K562 (cell line): ENCODE data around the gene MAPK8IP2. TPM values are rescaled to one million over a fixed set of nuclear protein-coding genes. Genes with fewer than 3 reads are reported as not detected.
A peak's percentile ranks its signal among the peaks of the same experiment; 100 is the strongest.

Experiments
- E4F1 ChIP-seq: fragments of 250-450 bp; sonication (Bioruptor Pico); IDR thresholded peaks from 2 replicates; pipeline ENCODE4 v1.5.0; 2021; ENCODE audit warnings: mild to moderate bottlenecking, borderline replicate concordance
- ELF1 ChIP-seq: fragments of 200-800 bp; sonication (Bioruptor generic); IDR thresholded peaks from 2 replicates; pipeline ENCODE4 v1.6.1; 2016; ENCODE audit warnings: missing genetic modification characterization, missing compliant biosample characterization
- ESRRA ChIP-seq: fragments of 450-650 bp; IDR thresholded peaks from 2 replicates; pipeline ENCODE4 v1.6.1; 2014; ENCODE audit warnings: low read depth, mild to moderate bottlenecking, moderate library complexity, borderline replicate concordance
- KLF10 ChIP-seq: fragments of 250-450 bp; sonication (Bioruptor Pico); IDR thresholded peaks from 2 replicates; pipeline ENCODE4 v1.6.1; 2021; ENCODE audit warnings: matching md5 sums
- L3MBTL2 ChIP-seq: fragments of 450-650 bp; IDR thresholded peaks from 2 replicates; pipeline ENCODE4 v1.6.1; 2016; ENCODE audit warnings: mild to moderate bottlenecking, moderate library complexity
- NR4A1 ChIP-seq, 2 experiments: fragments of 250-450 bp in 1 of 2; fragments of 450-650 bp in 1 of 2; sonication (Bioruptor Pico) in 1 of 2; IDR thresholded peaks; 2 replicates each; pipeline versions ENCODE4 v1.4.0 to v1.6.1; 2016 to 2020; ENCODE audit warnings: mild to moderate bottlenecking in 2 of 2, missing compliant biosample characterization in 1 of 2, missing genetic modification characterization in 1 of 2, moderate library complexity in 1 of 2
- PBX2 ChIP-seq, 2 experiments: IDR thresholded peaks in 1 of 2; conservative IDR thresholded peaks in 1 of 2; 2 replicates each; pipeline ENCODE4 v1.6.1; 2016; ENCODE audit warnings: low read depth in 2 of 2, mild to moderate bottlenecking in 1 of 2, missing compliant biosample characterization in 1 of 2, missing genetic modification characterization in 1 of 2, moderate library complexity in 1 of 2
- PHF8 ChIP-seq: fragments of 200-600 bp; sonication (generic); IDR thresholded peaks from 2 replicates; pipeline ENCODE4 v1.6.1; 2012; ENCODE audit warnings: mixed run types, mild to moderate bottlenecking, inconsistent platforms, low read length, moderate library complexity, borderline replicate concordance
- PRDM10 ChIP-seq: fragments of 450-650 bp; IDR thresholded peaks from 2 replicates; pipeline ENCODE4 v1.6.1; 2018; ENCODE audit not compliant: partially characterized antibody
- RAD21 ChIP-seq, 2 experiments: fragments of 250-450 bp in 1 of 2; fragments of 450-650 bp in 1 of 2; sonication (Bioruptor Pico) in 1 of 2; formaldehyde crosslinking in 1 of 2; IDR thresholded peaks in 1 of 2; conservative IDR thresholded peaks in 1 of 2; 2 replicates each; pipeline versions ENCODE4 v1.4.0 to v1.8.0; 2020 to 2022; ENCODE audit warnings: mild to moderate bottlenecking in 2 of 2, moderate library complexity in 1 of 2
- SREBF2 ChIP-seq: sonication (generic); formaldehyde crosslinking; IDR thresholded peaks from 2 replicates; pipeline ENCODE4 v1.4.0; 2020; ENCODE audit warnings: mild to moderate bottlenecking, missing genetic modification reagents
- SUPT5H ChIP-seq: fragments of 450-650 bp; IDR thresholded peaks from 2 replicates; pipeline ENCODE4 v1.6.1; 2016
- THRA ChIP-seq: fragments of 450-650 bp; IDR thresholded peaks from 2 replicates; pipeline ENCODE4 v1.6.1; 2017; ENCODE audit warnings: mild to moderate bottlenecking, moderate library complexity
- ZFX ChIP-seq: sonication (generic); formaldehyde crosslinking; IDR thresholded peaks from 2 replicates; pipeline ENCODE4 v1.8.0; 2022; ENCODE audit warnings: mild to moderate bottlenecking, missing genetic modification reagents, moderate library complexity
- ZNF644 ChIP-seq: fragments of 200-800 bp; sonication (Bioruptor generic); IDR thresholded peaks from 2 replicates; pipeline ENCODE4 v1.6.1; 2016; ENCODE audit warnings: low read depth, missing genetic modification characterization, missing compliant biosample characterization
- polyA plus RNA-seq, 8 experiments: library from polyadenylated mRNA; depleted of rRNA in 4 of 8; stranded (reverse) in 5 of 8; unstranded in 3 of 8; fragments of >200 nt; fragmentation: Nextera tagmentation in 2 of 8; fragmentation: Illumina TruSeq in 1 of 8; extraction: Ambion mirVana in 2 of 8; extraction: Trizol in 1 of 8; gene quantifications; 2 replicates each; pipeline versions ENCODE4 v1.2.1 to v1.2.3, GENCODE V29; 2011 to 2014; ENCODE audit warnings: inconsistent platforms in 1 of 8, missing spikeins in 1 of 8
- total RNA-seq, 7 experiments: library from RNA; depleted of rRNA in 6 of 7; stranded (reverse); fragments of >200 nt in 6 of 7; fragmentation: Illumina TruSeq in 2 of 7; extraction: Trizol in 2 of 7; gene quantifications; 2 replicates each; pipeline versions ENCODE4 v1.2.1 to v1.2.3, GENCODE V29; 2011 to 2021; ENCODE audit warnings: low replicate concordance in 1 of 7

MAPK8IP2 gene
- total and polyA plus RNA-seq, 9 of the 15 experiments (the other 6 are each of a cell fraction or from before 2014, with no cell fraction given) = 0.01 to 0.47 (median 0.07) TPM; not detected in 2

- peak; percentile 64 for TF ChIP-seq PRDM10
- no peak for TF ChIP-seq PBX2 (CRISPR knock-in tag; IDR thresholded peaks at IDR 0.05; ENCODE audit: low read depth)
- TF ChIP-seq PBX2 (tag; conservative IDR thresholded peaks at IDR 0.05; ENCODE audit: low read depth) = no peak
- peak; percentile 20; the same call in 1 of the 2 replicates for TF ChIP-seq PHF8
- no peak for TF ChIP-seq NR4A1 (CRISPR knock-in tag; IDR thresholded peaks at IDR 0.05)
- no peak for TF ChIP-seq NR4A1 (tag; IDR thresholded peaks at IDR 0.05)
- TF ChIP-seq ZFX (CRISPR knock-in tag) = peak; percentile 37; the same call in 1 of the 2 replicates
- TF ChIP-seq L3MBTL2 = peak; percentile 53; the same call in 1 of the 2 replicates
- no peak for TF ChIP-seq KLF10 (CRISPR knock-in tag)
- TF ChIP-seq E4F1 (CRISPR knock-in tag) = no peak
- TF ChIP-seq RAD21 (CRISPR knock-in tag; conservative IDR thresholded peaks at IDR 0.05 in 1 of 2, IDR thresholded peaks at IDR 0.05 in 1 of 2) = 0 out of 4 replicates have a peak, but pooled peaks of 1 of the 2 experiments have one; percentile 4
- TF ChIP-seq ZNF644 = no peak
- no peak for TF ChIP-seq SREBF2 (CRISPR knock-in tag)
- peak; percentile 59; the same call in 1 of the 2 replicates for TF ChIP-seq THRA
- TF ChIP-seq ESRRA = peak; percentile 42; the same call in 1 of the 2 replicates
- TF ChIP-seq SUPT5H = 0 out of 2 replicates have a peak, but pooled peaks have one; percentile 37
- peak; percentile 75 for TF ChIP-seq ELF1 (tag)
Observed at GRCh38 chr22:50613291-50613981, 12.8 kb downstream of the MAPK8IP2 start (continued).
